HepG2 (cell line): ENCODE results near the gene IKBIP.

Experiments
- BRCA1 ChIP-seq: sonication (generic); formaldehyde crosslinking; IDR thresholded peaks from 2 replicates; pipeline ENCODE4 v1.4.0; 2020; ENCODE audit warnings: missing genetic modification reagents
- TF ChIP-seq, protein P1 (sequence below): sonication (generic); formaldehyde crosslinking; IDR thresholded peaks from 2 replicates; pipeline ENCODE4 v1.5.0; 2020; ENCODE audit warnings: mild to moderate bottlenecking, missing genetic modification reagents, moderate library complexity

DNA sequence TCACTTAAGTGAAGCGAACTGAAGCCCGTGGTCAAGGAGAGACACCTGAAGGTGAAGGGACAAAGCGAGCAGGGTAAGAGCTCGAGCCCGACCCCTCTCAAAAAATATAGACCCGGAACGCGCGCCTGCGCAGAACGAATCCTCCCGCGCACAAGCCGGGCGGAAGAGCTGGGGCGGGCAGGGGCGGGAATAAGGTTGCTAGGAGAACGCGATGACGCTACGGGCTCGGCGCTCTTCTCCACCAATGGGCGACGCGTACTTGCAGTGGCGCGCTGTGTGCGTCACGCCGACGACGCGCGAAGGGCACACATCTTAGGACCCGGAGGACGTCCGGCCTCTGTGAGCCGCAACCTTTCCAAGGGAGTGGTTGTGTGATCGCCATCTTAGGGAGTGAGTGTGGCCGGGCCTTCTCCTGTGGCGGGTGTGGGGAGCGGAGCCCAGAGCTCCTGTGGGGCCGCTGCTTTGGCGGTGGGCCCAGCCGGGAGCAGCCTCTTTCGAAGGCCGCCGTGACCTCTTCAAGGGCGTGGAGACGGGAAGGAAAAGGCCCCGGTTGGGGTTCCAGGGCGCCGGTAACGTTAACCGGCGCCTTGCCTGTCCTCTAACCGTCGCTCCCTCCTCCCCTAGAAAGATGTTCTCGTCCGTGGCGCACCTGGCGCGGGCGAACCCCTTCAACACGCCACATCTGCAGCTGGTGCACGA, 51.1 kb downstream of the IKBIP start, which contains the start of gene SLC25A3:
- peak; percentile 80; the same call in 1 of the 2 replicates for TF ChIP-seq BRCA1 (CRISPR knock-in tag)
- TF ChIP-seq, protein P1, sequence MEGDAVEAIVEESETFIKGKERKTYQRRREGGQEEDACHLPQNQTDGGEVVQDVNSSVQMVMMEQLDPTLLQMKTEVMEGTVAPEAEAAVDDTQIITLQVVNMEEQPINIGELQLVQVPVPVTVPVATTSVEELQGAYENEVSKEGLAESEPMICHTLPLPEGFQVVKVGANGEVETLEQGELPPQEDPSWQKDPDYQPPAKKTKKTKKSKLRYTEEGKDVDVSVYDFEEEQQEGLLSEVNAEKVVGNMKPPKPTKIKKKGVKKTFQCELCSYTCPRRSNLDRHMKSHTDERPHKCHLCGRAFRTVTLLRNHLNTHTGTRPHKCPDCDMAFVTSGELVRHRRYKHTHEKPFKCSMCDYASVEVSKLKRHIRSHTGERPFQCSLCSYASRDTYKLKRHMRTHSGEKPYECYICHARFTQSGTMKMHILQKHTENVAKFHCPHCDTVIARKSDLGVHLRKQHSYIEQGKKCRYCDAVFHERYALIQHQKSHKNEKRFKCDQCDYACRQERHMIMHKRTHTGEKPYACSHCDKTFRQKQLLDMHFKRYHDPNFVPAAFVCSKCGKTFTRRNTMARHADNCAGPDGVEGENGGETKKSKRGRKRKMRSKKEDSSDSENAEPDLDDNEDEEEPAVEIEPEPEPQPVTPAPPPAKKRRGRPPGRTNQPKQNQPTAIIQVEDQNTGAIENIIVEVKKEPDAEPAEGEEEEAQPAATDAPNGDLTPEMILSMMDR (CRISPR knock-in tag) = no peak
